Activated naive CD4-positive, alpha-beta T cell treated with anti-CD3 and anti-CD28 coated beads, Interleukin-2, amount 50 U/mL, for 16 hours (primary cell): Measurements from ENCODE around the gene PPP1R12C.

Source experiments
- DNase-seq: peaks from one replicate; pipeline ENCODE4 v3.0.0-alpha.2; 2020

PPP1R12C gene

DNA sequence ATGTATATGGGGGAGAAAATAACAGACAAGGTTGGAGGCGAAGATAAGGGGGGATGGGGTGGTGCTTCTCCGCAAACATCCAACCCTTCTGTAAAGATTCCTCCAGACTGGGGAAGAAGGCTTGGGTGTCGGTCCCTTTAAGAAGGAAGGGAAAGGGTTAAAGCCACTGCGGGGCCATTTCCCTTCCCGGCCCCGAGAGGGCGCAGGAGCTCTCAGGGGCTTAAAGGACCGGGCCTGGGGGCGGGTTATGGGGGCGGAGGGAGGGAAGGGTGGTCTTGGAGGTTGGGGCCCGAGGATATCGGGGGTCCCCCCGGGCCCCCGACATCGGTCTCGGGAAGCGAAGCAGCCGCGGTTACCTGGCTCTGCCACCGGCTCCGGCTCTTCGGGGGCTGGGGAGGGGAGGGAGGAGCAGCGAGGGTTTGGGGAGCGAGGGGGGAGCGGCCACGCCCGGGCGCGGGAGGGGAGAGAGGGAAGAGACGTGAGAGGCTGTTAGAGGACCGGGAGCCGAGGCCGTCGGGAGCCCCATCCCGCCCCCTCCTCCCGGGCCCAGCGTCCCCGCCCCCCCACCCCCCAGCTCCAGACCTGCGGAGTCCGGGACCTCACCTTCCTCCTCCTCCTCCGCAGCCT, 28.8 kb upstream of the PPP1R12C start:
- DNase-seq = no peak

DNA sequence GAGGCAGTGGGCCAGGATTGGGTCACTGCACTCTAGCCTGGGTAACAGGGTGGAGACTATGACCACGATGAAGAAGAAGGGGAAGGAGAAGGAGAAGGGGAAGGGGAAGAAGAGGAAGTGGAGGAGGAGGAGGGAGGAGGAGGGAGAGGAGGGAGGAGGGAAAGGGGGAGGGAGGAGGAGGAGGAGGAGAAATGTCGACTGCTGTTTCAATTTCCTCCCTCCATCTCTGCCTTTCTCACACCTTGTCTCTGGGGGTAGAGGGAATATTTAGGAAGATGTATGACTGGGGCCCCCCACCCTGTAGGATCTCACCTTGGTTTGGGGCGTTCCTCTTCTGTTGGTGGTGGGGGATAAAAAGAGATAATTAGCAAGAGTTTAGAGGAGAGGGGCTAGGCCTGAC, 27.8 kb upstream of the PPP1R12C start:
- DNase-seq = no peak

DNA sequence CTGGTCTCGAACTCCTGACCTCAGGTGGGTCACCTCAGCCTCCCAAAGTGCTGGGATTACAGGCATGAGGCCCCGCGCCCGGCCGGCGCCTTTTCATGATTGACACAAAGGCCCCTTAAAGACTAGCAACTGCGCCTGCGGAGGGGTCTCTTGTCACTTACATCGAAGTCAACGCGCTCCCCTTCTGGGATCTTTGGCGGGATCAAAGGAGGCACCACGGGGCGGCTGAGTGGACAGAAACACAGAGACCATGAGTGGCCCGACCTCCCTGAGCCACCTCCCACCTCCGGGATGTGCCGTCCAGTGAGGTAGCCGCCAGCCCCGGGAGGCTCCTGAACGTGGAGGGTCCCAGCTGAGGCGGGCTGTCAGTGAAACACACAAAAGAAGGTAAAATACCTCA, 24.3 kb upstream of the PPP1R12C start:
- no peak for DNase-seq

DNA sequence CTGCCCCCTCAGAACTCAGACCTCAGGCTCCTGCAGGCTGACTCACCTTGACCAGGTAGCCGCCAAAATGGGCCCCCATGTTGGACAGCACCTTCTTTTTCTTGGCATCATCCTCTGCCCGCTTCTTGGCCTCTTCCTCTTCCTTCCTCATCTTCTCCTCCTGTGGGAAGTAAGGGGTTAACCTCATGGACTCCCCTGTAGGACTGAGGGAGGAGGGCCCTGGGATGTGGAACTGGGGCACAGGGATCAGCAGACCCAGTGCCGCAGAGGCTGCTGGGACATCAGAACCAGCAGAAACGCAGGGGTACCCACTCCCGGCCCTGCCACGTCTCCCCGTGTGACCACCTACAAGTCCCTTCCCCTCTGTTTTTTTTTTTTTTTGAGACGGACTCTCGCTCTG, 20.5 kb upstream of the PPP1R12C start:
- DNase-seq = no peak

DNA sequence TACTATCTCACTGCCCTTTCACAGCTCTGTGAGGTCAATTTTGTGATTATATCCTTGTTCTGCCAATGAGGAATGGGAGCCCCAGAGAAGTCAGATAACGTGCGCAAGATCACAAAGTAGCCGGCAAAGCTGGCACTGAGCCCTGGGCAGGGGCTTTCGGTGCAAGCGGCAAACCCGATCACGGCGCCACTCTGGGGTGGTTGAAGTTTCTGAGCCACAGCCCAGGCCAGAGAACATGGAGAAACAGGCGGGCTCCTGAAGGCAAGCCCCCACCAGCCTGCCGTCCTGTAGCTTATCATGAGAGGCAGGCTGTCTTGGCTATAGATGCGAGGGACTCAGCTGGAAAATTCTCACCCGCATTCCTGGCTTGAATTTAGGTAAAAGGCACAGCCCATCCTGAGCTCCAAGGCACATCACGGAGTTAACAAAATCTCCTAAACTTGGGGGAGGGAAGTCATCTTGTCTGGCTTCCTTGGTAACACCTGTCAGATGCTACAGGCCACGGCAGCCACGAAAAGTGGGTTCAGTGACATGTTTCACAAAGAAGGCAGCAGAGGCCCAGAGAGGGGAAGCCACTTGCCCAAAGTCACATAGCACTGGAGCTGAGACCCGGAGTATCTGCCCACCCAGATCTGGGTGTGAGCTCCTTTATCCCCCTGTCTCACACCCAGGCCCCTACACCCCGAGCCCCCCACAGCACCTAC, 19.1 kb upstream of the PPP1R12C start:
- DNase-seq = no peak

DNA sequence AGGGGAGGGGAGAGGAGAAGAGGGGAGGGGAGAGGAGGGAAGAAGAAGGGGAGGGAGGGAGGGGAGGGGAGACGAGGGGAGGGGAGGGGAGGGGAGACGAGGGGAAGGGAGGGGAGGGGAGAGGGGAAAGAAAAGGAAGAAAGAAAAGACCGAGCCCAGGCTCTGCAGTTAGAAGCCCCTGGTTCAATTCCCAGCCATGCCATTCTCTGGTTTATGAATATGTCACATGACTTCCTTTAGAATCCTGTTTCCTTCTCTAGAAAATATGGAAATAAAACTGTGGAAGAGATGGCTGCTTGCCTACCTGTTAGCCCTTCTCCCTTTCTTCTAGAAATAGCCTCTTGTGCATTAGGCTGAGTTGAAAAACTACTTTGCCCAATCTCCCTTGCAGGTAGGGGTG, 17.3 kb upstream of the PPP1R12C start:
- no peak for DNase-seq

DNA sequence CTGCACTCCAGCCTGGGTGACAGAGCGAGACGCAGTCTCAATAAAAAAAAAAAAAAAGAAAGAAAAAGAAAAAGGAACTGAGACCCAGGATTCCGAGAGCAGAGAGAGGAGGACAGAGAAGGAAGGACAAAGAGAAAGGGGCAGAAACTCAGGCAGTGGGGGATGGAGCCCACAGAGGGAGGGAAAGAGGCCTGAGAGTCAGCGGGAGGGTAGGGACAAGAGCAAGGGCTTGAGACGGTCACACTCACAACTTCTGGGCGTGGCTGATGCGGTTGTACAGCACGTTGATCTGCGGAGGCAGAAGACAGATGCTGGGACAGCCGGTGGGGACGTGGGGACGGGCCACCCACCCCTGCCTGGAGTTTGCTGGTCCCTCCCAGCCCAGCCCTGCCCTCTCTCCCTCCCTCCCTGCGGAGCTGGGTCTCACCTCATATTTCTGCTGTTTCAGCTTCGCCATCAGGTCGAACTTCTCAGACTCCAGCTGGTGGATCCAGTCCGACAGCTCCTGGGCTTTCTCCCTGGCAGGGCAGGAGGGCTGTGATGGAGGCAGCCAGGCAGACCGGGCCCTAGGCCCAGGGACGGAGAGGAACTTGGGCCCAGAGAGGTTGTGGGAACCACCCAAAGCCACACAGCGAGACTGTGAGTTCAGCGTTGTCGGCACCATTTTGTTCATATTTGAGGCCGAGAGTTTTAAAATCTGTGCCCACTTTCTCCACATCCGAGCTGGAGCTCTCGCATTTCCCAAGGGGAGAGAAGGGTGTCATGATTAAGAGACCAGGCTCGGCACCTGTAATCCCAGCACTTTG, 16.4 kb upstream of the PPP1R12C start:
- DNase-seq = no peak

DNA sequence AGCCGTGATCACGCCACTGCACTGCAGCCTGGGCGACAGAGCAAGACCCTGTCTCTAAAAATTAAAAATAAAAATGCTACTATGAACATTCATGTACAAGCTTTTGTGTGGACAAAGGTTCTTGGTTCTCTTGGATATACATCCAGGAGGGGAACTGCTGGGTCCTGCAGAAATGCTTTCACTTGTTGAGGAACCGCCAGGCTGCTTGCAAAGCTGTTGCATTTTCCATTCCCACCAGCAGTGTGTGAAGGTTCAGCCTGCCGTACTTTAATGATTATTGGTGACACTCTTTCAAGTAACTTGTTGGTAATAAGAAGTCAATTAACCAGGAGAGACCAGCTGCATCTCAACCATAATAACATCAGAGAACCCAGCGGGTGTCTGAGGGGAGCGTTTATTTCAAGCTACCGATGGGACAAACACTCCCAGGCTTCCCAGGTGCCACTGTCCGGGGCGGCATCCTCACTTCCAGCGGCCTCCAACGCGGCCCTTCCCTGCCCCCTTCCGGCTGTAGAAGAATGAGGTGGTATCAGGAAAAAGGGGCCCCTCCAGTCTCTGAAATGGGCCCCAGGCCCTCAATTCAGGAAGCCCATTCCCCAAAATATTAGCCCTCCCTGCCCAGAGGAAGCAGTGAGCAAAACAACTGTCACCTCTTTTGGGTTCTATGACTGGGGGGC, 15.2 kb upstream of the PPP1R12C start:
- no peak for DNase-seq

DNA sequence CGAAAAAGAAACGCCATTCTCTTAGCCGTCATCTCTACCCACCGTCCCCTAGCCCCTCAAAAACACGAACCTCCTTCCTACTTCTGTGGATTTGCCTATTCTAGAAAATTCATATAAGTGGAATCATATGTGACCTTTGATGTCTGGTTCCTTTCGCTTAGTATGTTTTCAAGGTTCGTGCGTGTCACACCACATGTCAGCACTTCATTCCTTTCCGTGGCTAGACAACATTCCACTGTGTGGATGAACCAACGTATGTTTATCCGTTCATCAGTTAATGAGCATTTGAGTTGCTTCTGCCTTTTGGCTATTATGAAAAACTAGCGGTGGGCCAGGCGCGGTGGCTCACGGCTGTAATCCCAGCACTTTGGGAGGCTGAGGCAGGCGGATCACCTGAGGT, 14.0 kb upstream of the PPP1R12C start:
- no peak for DNase-seq

DNA sequence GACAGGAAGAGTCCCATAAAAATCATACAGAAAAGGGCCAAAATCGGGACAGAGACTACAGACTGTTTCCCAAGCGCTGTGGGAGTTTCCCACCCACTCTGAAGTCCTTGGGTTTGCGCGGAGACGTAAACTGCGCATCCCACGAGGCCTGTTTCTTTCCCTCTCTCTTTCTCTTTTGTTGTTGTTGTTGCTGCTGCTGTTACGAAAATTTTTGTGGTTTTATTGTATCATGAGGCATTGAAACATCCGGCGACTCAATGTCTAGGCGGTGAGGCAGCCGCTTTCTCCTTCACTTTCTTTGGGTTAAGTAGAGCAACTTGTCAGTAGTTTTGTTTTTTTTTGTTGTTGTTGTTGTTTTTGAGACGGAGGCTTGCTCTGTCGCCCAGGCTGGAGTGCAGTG, 1.6 kb upstream of the PPP1R12C start:
- DNase-seq = no peak

DNA sequence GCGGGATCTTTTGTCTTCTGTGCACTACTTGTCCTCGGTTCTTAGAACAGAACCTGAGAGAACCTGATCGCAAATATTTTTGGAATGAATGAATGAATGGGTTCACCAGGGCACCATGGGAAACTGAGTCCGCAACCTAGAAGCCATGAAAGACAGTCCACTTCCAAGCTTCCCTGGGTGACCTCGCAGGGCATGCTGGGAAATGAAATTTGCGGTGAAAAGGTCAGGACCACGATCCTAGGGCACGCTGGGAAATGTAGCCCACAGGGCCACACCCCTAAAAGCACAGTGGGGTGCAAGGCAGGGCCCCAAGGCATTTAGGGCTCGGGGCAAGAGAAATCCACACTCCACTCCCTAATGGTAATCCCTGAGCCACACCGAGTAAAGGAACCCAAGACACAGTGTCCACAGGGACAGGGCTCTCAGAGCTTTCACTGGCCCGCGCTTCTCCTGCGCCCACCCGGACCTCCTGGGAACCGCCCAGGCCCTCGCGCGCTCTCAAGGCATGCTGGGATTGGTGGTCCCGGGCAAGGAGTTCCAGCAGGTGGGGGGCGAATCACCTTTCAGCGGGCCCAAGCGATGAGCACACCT, 1.1 kb upstream of the PPP1R12C start:
- DNase-seq = no peak

DNA sequence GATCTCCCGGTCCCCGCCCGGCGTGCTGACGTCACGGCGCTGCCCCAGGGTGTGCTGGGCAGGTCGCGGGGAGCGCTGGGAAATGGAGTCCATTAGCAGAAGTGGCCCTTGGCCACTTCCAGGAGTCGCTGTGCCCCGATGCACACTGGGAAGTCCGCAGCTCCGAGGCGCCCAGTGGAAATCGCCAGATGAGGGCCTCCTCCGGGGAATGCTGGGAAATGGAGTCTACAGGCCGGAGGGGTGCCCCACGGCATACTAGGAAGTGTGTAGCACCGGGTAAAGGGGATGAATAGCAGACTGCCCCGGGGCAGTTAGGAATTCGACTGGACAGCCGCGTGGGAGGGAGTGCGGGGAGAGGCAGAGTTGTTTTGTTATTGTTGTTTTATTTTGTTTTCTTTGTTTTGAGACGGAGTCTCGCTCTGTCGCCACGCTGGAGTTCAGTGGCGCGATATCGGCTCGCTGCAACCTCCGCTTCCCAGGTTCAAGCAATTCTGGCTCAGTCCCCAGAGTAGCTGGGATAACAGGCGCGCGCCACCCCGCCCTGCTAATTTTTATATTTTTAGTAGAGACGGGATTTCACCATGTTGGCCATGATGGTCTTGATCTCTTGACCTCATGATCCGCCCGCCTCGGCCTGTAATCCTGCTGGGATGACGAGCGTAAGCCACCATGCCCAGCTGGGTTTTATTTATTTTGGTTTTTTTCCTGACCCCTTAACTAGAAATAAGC, 390 bp upstream of the PPP1R12C start:
- DNase-seq = peak; percentile 98

DNA sequence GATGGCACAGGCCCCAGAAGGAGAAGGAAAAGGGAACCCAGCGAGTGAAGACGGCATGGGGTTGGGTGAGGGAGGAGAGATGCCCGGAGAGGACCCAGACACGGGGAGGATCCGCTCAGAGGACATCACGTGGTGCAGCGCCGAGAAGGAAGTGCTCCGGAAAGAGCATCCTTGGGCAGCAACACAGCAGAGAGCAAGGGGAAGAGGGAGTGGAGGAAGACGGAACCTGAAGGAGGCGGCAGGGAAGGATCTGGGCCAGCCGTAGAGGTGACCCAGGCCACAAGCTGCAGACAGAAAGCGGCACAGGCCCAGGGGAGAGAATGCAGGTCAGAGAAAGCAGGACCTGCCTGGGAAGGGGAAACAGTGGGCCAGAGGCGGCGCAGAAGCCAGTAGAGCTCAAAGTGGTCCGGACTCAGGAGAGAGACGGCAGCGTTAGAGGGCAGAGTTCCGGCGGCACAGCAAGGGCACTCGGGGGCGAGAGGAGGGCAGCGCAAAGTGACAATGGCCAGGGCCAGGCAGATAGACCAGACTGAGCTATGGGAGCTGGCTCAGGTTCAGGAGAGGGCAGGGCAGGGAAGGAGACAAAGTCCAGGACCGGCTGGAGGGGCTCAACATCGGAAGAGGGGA, 1.1 kb downstream of the PPP1R12C start:
- DNase-seq = peak; percentile 40

DNA sequence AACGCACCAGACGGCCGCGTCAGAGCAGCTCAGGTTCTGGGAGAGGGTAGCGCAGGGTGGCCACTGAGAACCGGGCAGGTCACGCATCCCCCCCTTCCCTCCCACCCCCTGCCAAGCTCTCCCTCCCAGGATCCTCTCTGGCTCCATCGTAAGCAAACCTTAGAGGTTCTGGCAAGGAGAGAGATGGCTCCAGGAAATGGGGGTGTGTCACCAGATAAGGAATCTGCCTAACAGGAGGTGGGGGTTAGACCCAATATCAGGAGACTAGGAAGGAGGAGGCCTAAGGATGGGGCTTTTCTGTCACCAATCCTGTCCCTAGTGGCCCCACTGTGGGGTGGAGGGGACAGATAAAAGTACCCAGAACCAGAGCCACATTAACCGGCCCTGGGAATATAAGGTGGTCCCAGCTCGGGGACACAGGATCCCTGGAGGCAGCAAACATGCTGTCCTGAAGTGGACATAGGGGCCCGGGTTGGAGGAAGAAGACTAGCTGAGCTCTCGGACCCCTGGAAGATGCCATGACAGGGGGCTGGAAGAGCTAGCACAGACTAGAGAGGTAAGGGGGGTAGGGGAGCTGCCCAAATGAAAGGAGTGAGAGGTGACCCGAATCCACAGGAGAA, 1.9 kb downstream of the PPP1R12C start:
- no peak for DNase-seq

DNA sequence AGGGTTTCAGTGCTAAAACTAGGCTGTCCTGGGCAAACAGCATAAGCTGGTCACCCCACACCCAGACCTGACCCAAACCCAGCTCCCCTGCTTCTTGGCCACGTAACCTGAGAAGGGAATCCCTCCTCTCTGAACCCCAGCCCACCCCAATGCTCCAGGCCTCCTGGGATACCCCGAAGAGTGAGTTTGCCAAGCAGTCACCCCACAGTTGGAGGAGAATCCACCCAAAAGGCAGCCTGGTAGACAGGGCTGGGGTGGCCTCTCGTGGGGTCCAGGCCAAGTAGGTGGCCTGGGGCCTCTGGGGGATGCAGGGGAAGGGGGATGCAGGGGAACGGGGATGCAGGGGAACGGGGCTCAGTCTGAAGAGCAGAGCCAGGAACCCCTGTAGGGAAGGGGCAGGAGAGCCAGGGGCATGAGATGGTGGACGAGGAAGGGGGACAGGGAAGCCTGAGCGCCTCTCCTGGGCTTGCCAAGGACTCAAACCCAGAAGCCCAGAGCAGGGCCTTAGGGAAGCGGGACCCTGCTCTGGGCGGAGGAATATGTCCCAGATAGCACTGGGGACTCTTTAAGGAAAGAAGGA, 2.8 kb downstream of the PPP1R12C start:
- DNase-seq = no peak

DNA sequence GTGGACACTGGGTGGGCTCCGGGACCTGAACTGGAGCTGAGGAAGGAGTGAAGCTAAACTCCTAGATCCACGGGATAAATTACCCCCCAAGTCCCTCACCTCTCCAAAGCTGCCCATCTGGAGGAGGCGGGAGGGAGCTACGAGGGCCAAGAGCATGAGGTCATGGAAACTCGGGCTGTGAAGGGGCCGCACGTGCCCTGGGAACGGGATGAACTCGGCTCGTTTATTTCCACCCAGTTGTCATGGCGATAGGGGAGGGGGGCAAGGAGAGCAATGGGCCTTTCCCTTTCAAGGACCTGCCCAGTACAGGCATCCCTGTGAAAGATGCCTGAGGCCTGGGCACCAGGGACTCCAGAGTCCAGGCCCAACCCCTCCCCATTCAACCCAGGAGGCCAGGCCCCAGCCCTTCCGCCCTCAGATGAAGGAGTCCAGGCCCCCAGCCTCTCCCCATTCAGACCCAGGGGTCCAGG, 3.8 kb downstream of the PPP1R12C start:
- DNase-seq = no peak

DNA sequence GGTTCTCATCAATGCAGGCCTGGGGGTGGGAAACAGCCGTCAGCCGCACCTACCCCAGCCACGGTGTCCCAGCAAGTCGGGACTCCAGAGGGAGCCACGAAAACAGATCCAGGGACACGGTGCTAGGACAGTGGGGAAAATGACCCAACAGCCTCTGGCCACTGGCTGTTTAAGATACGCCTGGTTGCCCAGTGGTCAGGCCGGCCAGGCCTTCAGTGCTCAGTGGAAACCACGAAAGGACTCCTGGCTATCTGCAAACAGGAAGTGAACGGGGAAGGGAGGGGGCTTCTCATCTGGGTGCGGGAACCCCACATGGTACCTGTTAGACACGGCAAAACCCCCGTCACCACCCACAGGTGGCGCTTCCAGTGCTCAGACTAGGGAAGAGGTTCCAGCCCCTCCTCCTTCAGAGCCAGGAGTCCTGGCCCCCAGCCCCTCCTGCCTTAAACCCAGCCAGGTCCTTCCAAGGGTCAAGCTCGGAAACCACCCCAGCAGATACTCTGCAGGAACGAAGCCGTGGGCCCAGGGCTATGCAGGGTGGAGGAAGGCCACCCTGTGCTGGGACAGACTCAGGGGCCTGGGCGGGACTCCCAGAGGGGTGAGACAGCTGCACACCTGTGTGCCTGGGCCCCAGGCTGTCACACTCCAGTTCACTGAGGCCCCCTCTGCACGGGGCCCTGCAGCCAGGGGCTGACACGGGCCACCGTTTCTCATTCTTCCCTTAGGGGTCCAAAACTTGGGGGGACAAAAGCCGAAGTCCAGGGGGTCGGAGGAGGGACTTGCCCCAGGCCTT, 4.5 kb downstream of the PPP1R12C start:
- DNase-seq = no peak

DNA sequence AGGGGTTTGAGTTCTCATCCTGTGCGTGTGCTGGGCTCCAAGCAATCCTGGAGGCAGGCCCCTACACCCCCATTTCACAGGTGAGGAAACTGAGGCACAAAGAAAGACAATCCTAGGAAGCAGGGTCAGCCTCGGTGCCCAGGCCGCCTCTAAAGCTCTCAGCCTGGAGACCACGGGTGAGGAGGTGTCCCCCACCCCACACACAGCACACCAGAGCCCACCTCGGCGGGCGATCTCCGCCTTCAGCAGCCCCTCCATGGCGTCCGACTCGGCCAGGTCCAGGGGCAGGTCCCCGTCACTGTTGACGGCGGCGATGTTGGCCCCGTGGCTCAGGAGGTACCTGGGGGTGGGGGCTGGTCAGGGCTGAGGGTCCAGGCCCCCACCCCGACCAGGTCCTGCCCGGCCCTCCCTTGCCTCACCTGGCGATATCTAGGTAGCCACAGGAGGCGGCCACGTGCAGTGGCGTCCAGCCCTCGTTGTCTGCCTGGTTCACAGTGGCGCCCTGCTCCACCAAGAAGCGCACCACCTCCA, 5.1 kb downstream of the PPP1R12C start:
- no peak for DNase-seq

DNA sequence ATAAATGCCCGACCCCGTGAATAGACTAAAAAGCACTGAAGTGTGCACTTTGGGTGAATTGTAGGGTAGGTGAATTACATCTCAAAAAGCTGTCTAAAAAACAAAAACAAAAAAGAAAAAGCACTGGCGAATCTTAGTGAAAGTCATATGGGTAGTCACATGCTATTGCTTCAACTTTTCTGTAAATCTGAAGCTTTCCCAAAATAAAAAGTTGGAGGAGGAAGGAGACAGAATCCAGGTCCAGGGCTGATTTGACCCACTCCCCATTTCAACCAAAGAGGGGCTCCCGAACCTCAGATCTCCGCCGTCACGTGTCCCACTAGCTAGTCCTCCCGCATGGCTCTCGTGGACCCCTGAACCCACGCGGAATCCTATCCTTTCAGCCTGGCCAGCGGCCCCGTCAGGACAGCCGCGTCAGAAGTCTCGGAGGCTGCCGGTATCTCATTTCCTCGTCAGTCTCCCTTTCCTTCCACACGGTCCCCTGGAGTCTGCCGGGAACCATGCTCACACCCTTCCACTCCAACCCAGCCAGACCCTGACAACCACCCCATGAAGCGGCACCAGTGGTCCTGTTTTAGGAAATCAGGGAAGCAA, 6.1 kb downstream of the PPP1R12C start:
- DNase-seq = no peak
